GM12801 (cell line): ENCODE measurements around the gene RGS19.

ENCODE experiments used
- TF ChIP-seq, protein P1 (sequence below): IDR thresholded peaks from one replicate; pipeline ENCODE4 v1.5.1; 2011; ENCODE audit warnings: control low read depth; ENCODE audit not compliant: insufficient read length; ENCODE audit errors: extremely low read depth

Gene RGS19

DNA sequence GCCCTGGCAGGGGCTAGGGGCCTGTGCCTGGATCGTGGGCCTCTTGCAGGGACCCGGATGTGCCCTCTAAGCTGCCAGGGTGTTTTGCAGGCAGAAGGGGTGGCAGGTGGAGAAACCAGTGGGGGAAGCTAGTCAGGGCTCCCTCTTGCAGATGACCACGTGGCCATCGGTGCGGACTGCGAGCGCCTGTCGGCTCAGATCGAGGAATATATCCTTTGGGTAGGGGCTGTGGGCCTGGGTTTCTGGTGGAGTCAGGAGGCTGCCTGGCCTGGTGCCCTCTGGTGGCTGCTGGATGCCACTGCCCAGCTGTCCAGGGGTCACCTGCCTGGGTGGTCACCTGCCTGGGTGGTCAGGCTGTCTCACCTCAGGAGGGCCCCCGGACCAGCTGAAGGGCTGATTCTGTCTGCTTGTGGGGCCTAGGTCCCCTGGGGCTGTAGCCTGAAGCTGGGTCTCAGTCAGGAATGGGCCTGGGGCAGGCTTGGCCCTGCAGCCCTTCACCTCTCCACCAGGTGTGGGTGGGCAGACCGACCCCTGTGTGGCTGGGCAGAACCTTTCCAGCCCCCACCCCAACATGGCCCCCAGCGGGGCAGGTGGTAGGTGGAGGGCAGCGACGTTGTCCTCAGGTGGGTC, 9.6 kb downstream of the RGS19 start:
- TF ChIP-seq, protein P1, sequence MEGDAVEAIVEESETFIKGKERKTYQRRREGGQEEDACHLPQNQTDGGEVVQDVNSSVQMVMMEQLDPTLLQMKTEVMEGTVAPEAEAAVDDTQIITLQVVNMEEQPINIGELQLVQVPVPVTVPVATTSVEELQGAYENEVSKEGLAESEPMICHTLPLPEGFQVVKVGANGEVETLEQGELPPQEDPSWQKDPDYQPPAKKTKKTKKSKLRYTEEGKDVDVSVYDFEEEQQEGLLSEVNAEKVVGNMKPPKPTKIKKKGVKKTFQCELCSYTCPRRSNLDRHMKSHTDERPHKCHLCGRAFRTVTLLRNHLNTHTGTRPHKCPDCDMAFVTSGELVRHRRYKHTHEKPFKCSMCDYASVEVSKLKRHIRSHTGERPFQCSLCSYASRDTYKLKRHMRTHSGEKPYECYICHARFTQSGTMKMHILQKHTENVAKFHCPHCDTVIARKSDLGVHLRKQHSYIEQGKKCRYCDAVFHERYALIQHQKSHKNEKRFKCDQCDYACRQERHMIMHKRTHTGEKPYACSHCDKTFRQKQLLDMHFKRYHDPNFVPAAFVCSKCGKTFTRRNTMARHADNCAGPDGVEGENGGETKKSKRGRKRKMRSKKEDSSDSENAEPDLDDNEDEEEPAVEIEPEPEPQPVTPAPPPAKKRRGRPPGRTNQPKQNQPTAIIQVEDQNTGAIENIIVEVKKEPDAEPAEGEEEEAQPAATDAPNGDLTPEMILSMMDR = no peak

DNA sequence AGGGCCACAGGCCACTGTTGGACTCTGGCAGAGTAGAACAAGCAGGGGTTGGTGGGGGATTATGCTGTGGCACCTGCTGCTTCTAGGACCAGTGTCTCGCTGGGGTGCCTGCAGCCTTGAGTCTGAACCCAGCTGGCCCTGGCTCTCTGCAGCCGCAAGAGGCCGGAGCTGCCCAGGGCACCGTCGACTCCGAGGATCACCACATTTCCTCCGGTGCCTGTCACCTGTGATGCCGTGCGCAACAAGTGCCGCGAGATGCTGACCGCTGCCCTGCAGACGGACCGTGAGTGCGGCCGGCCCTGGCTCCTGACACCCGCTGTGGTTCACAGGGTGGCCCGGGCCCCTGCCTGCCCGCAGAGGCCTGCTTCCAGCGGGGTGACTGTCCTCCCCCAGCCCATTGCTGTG, 10.1 kb downstream of the RGS19 start:
- TF ChIP-seq, protein P1 = no peak

DNA sequence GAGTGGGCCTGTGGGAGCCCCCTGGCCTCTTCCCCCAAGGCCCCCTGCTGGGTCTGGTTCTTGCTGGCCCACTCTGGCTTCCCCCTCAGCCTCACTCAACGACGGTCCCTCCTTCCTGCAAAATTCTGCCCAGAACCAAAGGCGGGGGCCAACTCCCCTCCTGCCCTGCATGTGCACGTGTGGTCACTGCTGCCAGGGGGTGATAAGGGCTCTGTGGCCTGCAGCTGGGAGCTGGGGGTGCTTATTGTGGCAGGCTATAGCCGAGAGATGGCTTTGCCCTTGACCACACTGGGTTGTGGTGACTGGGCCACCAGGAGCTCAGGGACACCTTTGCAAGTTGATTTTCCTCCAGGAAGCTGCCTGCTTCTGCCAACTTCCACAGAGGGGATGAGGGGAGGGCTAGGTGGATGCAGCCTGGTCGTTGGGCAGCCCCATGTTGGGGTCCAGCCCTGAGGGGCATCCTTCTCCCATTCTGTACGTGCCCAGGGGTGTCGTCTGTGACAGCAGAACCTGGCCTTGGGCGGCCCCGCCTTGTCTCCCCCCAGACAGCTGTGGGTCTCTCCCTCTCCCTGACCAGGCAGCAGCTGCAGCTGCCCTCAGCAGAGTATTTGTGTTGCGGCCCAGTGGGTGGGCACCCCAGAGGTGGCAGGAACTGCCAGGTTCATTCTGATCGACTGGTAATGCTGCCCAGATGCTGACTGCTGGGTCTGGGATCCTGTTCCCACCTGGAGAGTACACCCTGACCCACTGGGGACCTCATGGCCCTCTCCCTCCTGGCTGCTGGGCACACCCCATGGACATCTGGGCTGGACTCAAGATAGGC, 10.7 kb downstream of the RGS19 start:
- TF ChIP-seq, protein P1 = no peak

DNA sequence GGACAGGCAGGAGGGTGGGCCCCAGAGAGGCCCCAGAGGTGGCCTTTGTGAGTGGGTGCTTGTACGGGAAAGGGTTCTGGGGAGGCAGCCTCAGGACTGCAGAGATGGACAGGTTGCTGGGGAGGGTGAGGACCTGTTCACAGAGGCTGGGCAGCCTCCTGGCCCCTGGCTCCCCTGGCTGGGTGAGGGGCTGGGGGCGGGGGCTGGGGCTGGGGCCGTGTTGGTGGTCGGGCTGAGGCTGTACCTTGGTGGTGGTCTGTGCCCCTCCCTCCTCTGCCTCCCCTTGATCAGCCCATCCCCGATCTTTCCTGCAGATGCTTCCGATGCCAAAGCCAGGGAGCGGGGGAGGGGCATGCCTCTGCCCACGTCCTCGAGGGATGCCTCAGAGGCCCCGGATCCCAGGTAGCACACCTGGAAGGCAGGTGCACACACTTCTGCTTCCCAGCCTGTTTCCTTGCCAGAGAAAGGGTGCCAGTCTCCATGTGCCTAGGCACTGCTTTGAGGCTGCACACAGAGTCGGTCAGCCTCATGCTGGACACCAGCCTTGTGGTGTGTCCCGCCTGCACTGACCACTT, 11.5 kb downstream of the RGS19 start:
- TF ChIP-seq, protein P1 = no peak

DNA sequence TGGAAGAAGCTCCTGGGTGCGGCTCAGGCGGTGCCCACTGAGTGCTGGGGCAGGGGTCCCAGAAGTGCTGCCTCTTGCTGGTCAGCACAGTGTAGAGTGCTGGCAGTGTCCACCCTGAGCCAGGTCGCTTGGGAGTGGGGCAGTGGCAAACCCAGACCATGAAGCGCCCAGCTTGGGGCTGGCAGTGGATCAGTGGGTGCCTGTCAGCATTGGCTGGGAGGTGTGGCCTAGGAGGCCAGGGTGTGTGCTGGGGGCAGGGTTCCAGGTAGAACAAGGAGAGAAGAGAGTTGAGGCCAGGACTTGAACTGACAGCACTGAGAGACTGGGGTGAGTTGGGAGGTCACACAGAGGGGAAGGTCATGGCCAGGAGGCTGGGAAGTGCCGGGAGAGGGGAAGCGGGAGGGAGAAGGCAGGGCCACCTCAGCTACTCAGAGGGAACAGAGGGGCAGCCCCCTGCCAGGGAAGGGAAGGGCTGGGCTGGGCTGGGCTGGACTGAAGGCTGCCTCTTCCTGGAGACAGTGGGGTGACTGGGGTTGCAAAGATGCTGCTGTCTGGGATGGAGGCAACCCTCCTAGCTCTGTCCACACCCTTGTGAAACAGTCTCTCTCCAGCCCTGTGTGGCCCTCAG, 12.2 kb downstream of the RGS19 start:
- TF ChIP-seq, protein P1 = no peak

DNA sequence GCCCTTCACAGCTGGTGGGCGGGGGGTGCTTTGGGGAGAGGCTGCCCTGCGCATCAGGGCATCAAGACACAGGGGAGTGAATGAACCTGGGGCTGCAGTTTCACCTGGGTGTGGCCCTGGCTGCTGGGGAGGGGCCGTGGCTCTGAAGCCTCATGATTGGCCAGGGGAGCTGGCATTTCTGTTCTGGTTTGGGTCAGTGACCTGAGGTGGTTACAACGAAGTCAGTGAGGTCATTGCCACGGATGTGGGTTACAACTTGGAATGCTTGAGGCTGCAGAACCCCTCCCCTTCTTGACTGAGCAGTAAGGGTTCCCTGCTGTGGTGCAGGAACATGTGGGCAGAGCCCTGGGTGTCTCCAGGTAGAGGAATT, 13.4 kb downstream of the RGS19 start:
- TF ChIP-seq, protein P1 = no peak
